HG03060 (cell line): ENCODE measurements around the gene KCNQ2.

Experiments
- ATAC-seq: cut with Tn5 transposase; IDR thresholded peaks from one replicate; pipeline ENCODE4 v1.9.1; 2021; ENCODE audit warnings: low read depth, moderate number of reproducible peaks; ENCODE audit not compliant: unreplicated experiment

The KCNQ2 gene

DNA sequence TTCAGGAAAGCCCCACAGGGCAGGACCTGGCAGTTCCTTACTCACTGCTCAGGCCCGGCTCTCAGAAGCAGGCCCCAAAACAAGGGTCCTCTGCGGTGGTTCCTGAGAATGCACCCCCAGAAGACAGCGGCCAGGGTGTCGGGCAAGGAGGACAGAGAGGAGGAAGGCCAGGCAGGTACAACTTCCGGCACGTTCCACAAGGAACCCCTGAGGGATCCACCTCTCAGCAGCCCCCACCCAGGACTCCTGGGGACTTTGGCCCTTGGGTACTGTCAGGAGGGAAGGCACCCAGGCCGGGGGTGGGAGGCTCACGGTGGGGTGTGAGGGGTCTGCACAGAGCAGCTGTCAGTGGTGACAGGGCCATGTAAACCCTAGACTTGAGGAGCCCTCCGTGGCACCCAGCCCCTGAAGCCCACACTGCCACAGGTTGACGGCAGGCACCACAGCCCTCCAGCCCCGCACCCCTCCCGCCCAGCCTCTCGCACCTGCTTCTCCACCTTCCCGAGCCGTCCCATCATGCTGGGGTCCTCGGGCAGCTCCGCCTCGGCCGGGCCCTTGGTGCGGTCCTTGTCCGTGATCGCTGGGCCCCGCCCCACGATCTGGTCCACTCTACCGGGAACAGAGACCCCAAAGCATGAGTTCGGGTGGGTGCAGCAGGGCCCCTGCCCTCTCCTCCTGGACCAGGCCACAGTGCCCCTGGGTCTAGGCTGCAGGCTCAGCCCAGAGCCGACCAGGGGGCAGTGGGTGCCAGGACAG lies 64.3 kb downstream of the KCNQ2 start:
- ATAC-seq = no peak

DNA sequence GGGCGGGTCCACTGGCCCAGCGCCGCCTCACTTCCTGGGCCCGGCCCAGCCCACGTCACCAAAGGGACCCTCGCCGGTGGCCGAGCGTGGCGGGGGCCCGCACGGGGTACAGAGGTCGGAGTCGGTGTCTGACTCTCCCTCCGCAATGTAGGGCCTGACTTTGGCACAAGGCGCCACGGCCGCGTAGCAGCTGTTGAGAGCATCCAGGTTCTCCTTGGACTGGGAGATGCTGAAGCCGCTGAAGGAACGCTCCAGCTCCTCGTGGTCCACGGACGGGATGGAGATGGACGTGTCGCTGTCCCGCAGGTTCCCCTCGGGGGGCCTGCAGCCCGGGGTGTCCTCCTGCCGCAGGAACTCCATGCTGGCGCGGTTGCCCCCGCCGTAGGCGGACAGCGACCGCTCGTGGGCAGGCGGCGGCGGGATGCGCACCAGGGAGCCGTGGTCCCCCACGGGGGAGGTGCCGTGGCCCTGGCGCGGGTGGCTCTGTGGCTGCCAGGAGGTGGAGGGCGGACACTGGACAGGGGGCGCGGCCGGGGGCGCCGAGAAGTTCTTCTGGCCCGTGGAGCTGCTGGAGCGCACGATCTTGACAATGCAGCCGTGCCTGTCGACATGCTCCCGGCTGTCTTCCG lies 65.7 kb downstream of the KCNQ2 start:
- no peak for ATAC-seq

GRCh38 chr20:63406011-63406410 lies 66.4 kb downstream of the KCNQ2 start:
- ATAC-seq = no peak

- no peak for ATAC-seq
These were observed 67.2 kb downstream of the KCNQ2 start for GRCh38 chr20:63405102-63405730.

DNA sequence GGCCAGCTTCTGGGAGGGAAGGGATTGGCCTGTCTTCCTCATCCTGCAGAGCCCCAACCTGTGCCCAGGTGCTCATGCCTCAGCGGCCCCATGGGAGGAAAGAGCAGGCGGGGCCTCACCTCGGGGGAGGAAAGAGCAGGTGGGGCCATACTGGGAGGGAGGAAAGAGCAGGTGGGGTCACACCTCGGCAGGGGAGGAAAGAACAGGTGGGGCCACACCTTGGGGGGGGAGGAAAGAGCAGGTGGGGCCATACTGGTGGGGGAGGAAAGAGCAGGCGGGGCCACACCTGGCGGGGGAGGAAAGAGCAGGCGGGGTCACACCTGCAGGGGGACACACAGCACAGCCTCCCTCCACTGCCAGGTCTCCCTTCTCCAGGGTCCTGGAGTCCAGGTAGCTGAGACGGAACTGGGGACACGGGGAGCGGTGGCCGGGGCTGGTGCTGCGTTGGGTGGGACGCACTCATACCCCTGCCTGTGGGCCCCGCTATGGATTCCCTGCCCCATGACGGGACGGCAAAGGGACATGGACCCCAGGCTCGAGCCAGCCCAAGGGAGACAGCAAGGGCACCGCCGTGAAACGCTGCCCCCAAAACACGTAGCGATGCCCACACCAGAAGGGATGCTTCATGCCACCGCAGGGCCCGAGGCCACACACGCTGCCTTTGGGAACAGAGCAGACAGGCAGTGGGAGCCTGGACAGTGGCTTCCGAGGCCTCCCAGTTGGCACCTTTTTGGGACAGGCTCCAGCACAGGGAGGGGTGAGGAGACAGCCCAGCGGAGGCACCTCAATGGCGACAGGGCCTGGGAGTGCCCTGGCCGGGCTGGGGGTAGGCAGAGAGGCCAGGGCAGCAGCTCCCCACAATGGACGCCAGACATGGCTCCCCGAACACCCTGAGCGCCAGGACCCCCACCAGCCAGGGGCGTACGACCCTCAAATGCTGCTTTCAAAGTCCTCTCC lies 68.0 kb downstream of the KCNQ2 start:
- no peak for ATAC-seq

- ATAC-seq = no peak
These were observed 68.9 kb downstream of the KCNQ2 start for GRCh38 chr20:63403403-63404105.

DNA sequence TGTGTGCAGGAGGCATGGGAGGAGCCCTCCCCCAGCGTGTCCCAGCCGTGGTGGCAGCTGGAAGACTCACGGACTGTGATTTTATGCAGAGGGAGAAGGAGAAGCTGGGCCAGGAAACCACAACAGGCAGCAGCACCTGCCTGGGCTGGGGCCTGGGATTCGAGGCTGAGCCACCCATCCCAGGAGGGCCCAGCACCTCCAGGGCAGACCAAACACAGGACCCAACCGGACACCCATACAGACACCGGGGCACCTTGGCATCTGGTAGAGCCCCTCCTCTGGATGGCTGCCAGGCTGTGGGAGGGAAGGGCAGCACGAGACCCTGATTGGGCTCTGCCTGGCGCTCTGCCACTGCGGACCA lies 69.6 kb downstream of the KCNQ2 start:
- no peak for ATAC-seq

- ATAC-seq = no peak
These were observed 70.1 kb downstream of the KCNQ2 start for GRCh38 chr20:63402181-63402859.

DNA sequence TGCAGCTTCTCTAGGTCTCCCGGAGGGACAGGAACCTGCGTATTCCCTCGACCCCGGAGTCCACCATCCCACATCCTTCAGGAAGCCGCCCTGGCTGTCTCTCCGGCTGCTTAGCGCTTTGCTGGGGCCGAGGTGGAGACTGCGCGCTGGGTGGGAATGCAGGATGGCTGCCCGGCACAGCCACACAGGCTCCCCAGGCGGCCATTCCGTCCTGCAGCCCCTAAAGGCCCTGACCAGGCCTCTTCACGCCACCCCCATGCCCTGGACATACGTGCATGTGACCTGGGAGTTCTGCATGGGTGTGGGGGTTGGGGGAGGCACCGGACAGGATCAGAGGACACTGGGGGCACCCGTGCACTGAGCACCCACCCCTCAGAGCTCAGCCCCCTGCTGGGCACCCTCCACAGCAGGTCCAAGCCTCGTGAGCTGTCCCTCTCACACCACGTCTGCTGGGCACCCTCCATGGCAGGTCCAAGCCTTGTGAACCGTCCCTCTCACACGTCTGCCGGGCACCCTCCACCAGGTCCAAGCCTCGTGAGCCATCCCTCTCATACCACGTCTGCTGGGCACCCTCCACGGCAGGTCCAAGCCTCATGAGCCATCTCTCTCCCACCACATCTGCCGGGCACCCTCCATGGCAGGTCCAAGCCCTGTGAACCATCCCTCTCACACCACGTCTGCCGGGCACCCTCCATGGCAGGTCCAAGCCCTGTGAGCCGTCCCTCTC lies 70.9 kb downstream of the KCNQ2 start:
- no peak for ATAC-seq

GRCh38 chr20:63400486-63401210 lies 71.8 kb downstream of the KCNQ2 start:
- no peak for ATAC-seq

- ATAC-seq = no peak
These were observed 72.7 kb downstream of the KCNQ2 start for GRCh38 chr20:63399596-63400375.

GRCh38 chr20:63398744-63399514 lies 73.5 kb downstream of the KCNQ2 start:
- no peak for ATAC-seq

- ATAC-seq = no peak
These were observed 74.5 kb downstream of the KCNQ2 start for GRCh38 chr20:63397946-63398450.

GRCh38 chr20:63397155-63397843 lies 75.2 kb downstream of the KCNQ2 start:
- ATAC-seq = no peak

DNA sequence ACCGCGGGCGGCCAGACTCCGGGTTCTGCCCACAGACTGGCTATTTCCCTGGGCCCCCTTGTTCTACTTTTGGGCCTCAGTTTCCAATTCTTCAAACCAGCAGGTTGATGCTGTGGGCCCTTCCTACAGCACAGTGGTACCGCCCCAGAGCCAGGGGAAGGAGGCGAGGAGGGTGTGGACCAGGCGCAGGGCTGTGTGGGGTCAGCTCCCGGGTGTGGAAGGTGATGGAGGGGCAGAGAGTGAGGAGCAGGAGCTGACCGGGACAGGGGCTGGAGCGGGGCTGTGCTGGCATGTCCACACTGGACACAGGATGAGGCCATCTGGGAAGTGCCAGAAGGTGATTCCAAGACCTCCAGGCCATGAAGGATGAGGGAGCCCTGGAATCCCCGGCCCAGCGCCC lies 76.2 kb downstream of the KCNQ2 start:
- ATAC-seq = no peak

DNA sequence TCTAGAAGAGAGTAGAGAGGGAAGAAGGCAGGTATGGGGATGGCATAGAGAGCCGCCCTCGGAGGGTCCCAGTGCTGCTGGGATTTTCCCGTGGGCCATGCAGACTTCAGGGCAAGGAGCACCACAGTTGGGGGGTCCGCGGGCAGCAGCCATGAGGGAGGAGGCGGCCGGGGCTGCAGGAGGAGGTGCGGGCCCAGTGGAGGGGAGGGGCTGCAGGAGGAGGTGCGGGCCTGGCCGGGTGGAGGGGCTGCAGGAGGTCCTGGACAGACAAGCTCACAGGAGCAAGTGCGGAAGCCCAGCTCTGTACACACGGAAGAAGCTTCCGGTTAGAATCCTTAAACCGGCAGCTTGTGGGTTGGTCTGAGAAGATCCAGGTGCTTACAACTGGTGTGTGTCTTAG lies 76.7 kb downstream of the KCNQ2 start:
- no peak for ATAC-seq
